NCI-H2081 (cell line): ENCODE data around the gene SAXO1.
"Not testable (repeated sequence)": the region's sequence is repeated elsewhere in the genome, so short reads cannot be mapped to it uniquely, and the experiment has no call there.

Experiments used
- DNase-seq, 2 experiments: peaks; one replicate each; lab custom pipeline; 2025; lab: John Stamatoyannopoulos, UW

The SAXO1 gene

DNA sequence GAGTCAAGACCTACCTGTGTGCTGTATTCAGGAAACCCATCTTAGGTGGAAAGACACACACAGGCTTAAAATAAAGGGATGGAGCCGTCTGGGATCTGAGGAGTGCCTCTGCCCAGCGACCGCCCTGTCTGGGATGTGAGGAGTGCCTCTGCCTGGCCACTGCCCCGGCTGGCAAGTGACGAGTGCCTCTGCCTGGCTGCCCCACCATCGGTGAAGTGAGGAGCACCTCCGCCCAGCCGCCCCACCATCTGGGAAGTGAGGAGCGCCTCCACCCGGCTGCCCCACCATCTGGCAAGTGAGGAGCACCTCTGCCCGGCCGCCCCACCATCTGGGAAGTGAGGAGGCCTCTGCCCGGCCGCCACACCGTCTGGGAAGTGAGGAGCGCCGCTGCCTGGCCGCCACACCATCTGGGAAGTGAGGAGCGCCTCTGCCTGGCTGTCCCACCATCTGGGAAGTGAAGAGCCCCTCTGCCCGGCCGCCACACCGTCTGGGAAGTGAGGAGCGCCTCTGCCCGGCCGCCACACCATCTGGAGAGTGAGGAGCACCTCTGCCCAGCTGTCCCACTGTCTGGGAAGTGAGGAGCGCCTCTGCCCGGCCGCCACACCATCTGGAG, 33.7 kb downstream of the SAXO1 start:
- no peak for DNase-seq

- no peak for DNase-seq
Observed at GRCh38 chr9:18997151-18997550, 35.9 kb downstream of the SAXO1 start.

GRCh38 chr9:18996211-18996610, 36.8 kb downstream of the SAXO1 start:
- DNase-seq, result no peak

DNA sequence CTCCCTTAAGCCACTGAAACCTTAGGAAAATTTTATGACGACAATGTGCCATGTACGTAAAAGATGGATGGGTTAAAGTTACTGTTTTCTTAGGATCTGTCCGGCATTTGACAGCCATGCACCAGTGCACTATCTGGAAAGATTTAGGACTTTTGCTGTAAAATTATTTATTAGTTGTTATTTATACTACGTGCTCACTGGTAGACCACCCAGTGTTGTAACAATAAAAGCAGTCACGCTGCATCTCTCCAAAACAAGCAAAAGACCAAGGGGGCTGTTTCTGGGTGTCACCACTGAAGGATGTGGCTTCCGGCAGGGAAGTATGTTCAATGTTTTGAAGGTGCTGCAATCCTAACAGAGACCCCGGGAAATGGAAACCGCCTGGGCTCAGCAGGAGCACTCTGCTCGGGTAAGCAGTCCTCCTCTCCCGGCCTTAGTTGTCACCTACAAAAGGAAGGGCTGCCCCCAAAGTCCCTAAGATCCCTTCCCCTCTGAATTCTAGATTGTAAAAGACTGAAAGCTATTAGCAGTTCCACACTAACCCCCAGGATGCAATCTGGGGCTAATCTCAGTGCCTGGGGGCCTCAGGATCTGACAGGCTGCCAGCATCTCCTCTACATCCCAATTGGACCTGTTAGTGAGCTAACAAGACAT, 38.6 kb downstream of the SAXO1 start:
- no peak for DNase-seq

GRCh38 chr9:18991197-18991596, 41.8 kb downstream of the SAXO1 start:
- DNase-seq, result not testable (repeated sequence)

DNA sequence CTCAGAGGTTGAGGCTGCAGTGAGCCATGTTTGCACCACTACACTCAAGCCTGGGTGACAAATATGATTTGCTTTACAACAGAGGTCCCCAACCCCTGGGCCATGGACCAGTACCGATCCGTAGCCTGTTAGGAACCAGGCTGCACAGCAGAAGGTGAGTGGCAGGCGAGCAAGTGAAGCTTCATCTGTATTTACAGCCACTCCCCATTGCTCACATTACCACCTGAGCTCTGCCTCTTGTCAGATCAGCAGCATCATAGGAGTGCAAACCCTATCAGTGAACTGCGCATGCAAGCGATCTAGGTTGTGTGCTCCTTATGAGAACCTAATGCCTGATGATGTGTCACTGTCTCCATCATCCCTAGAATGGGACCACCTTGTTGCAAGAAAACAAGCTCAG, 42.5 kb downstream of the SAXO1 start:
- DNase-seq, result no peak

DNA sequence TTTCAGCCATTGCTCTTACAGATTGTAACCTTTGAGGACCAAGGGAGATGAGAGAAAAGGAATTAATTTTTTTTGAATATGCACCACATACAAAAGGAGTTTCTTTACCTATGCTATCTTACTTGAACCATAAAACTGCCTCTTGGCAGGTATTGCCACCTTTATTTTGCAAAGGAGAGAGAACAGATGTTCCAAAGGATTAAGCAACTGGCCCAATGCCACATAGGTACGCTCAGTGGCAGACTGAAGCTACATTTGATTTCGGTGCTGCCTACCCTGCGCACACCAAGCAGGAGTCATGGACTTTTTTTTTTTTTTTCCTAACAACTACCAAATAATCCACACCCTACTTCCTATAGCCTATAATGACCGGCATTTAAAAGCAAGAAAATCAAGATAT, 43.1 kb downstream of the SAXO1 start:
- no peak for DNase-seq

DNA sequence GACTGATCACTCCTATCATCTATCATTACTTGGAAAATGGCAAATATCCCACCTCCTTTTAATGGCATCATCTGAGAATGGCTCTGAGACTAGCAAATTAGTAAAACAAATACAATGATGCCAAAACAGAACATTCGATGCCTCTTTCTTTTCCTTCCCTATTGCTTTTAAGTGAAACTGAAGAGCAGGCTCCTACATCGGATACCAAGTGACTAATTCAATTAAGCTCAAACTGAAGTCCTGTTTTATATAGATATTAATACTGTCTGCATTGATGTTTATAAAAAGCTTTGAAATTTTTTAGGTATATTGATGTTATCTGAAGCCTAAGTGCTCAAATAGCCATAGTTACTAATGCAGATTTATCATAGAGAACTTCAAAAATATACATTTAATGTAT, 43.9 kb downstream of the SAXO1 start:
- DNase-seq, result no peak

- no peak for DNase-seq
Observed at GRCh38 chr9:18988003-18988402, 45.0 kb downstream of the SAXO1 start.

GRCh38 chr9:18985996-18986395, 47.0 kb downstream of the SAXO1 start:
- no peak for DNase-seq

DNA sequence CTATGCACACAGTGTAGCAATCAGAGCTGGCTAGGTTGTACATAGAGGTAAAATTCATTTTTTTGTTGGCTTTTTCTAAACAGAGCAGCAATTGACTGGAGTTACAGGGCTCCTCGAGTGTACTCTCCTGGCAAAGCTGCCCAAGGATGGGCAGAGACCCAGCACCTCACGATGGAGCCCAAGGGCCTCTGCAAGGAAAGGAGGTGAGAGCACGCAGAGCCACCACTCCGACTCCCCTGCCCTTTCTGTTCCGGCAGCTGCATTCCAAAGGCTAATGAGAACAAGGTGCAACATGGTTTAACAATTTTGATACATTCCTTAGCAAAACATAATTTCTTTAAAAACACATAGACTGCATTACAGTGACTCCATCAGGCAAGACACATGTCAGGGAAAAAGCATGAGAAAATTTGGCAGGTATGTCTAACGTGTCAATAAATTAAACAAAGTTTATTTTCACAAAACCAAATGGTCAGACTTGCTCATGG, 47.5 kb downstream of the SAXO1 start:
- DNase-seq, result no peak

GRCh38 chr9:18982262-18982620, 50.8 kb downstream of the SAXO1 start:
- DNase-seq, result no peak

GRCh38 chr9:18981476-18982261, 51.3 kb downstream of the SAXO1 start:
- DNase-seq, result no peak

- DNase-seq, result no peak
Observed at GRCh38 chr9:18980189-18980588, 52.8 kb downstream of the SAXO1 start.

DNA sequence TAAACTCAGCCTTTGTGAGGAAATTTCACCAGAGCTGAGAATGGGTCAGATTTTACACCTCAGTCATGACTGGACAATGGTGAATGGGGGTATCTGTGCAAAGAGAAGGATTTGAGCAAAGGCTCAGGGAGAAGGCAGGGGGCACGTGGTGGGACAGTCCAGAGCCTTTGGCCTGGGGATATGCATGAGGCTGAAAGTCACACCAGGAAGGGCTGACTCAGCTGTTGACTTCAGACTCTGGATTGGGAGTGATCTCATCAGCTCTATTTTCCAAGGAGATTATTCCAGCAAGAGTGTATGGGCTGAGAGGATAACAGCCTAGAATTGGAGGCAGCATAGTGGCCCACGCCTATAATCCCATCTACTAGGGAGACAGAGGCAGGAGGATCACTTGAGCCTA, 53.6 kb downstream of the SAXO1 start:
- no peak for DNase-seq

- no peak for DNase-seq
Observed at GRCh38 chr9:18978188-18978587, 54.8 kb downstream of the SAXO1 start.

- DNase-seq, result no peak
Observed at GRCh38 chr9:18976709-18977531, 56.1 kb downstream of the SAXO1 start.

GRCh38 chr9:18976221-18976708, 56.7 kb downstream of the SAXO1 start:
- DNase-seq, result no peak

DNA sequence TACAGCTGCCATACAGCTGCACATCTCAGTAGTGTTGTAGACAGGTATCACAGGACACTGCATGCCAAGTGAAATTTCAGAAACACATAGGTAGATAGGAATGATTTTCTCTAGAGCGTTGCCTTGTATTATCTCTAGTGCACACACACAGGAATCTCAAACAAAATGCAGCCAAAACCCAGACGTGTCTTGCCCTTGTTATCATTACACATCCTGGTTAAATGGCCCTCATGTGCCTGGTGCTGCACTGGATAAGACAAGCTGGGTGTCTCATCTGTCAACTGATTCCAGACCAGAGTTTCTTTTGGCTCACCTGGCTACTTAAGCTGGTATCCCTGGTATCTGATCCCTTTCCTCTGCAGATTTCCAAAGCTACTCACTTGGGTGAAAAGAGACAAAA, 59.7 kb downstream of the SAXO1 start:
- DNase-seq, result no peak

- DNase-seq, result no peak
Observed at GRCh38 chr9:18972675-18973074, 60.3 kb downstream of the SAXO1 start.

DNA sequence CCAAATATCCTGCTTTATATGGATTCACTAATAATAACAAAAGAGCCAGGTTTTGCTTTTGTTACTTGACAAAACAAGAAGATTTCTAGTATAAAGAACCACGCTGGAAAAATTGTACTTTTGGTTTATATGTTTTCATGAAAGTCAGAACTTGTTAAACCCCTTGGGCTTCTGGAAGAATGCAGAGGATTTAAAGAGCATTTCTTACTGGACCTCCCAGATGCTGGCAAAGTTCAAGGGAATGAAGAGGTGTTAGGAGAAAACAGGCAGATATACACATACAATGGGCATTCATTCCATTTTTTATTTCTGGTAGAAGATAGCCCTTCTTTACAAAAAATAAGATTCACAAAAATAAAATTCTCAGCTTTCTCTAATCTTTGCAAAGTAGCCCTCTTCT, 61.1 kb downstream of the SAXO1 start:
- DNase-seq, result no peak

GRCh38 chr9:18971404-18971803, 61.6 kb downstream of the SAXO1 start:
- DNase-seq, result no peak
